GM12891 (cell line): ENCODE measurements around the gene SLC7A11.

Experiments used
- POLR2A ChIP-seq: IDR thresholded peaks from 2 replicates; pipeline ENCODE4 v1.6.1; 2011; ENCODE audit warnings: low read depth, low read length, control low read depth
- POLR2AphosphoS5 ChIP-seq: IDR thresholded peaks from 2 replicates; pipeline ENCODE4 v1.6.1; 2011; ENCODE audit warnings: low read depth, low read length, control low read depth
- SPI1 ChIP-seq: IDR thresholded peaks from 2 replicates; pipeline ENCODE4 v1.6.1; 2011; ENCODE audit warnings: low read depth, low read length, control low read depth
- TAF1 ChIP-seq: IDR thresholded peaks from 2 replicates; pipeline ENCODE4 v1.6.1; 2011; ENCODE audit warnings: low read depth, low read length, control low read depth

DNA sequence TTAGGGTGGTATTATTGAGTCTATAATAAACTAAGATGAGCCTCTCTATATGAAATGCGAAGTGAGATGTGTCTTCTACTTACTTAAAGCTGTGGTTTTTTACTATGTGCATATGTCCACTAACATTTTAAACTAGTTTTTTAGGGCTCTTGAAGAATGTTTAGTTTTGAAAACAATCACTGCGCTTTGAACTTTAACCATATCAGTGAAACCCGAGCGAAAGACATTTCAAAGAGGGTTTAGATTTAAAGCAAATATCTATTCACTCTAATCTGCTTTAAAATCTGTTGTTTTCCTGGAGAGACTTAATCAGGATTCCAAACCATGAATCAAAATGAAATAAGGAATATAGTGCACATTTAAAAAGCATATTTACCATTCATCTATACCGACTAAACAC, 24.8 kb upstream of the SLC7A11 start:
- no peak for TF ChIP-seq POLR2A
- TF ChIP-seq TAF1: no peak
- TF ChIP-seq POLR2AphosphoS5: no peak
- no peak for TF ChIP-seq SPI1
